HEK293 (cell line): ENCODE measurements around the gene ZGLP1.
"Not testable (repeated sequence)": the region's sequence is repeated elsewhere in the genome, so short reads cannot be mapped to it uniquely, and the experiment has no call there.

ENCODE experiments used
- CTCF ChIA-PET: fragments of 350-600 bp; formaldehyde crosslinking; extraction: SDS; loops from one replicate; lab custom pipeline; 2021; ENCODE audit warnings: antibody characterized with exemption; lab: Yijun Ruan, JAX
- POLR2A ChIA-PET: fragments of 300-600 bp; formaldehyde crosslinking; extraction: SDS; loops from one replicate; lab custom pipeline; 2020; ENCODE audit warnings: antibody characterized with exemption, inconsistent platforms; lab: Yijun Ruan, JAX
- H3K27ac ChIP-seq: fragments of 200-500 bp; sonication (Bioruptor generic); 2 replicates; pipeline ENCODE4 v1.5.1; 2014; ENCODE audit warnings: low read depth, low read length, control low read depth, inconsistent platforms; ENCODE audit errors: extremely low read depth
- H3K36me3 ChIP-seq, 2 experiments: fragments of 200-500 bp in 1 of 2; sonication (Bioruptor generic) in 1 of 2; 1 replicate in 1 of 2; 2 replicates in 1 of 2; pipeline ENCODE4 v1.5.1; 2014 to 2017; ENCODE audit warnings: inconsistent platforms in 2 of 2, low read length in 2 of 2; ENCODE audit not compliant: control insufficient read depth in 2 of 2, insufficient read depth in 1 of 2
- H3K4me1 ChIP-seq: fragments of 200-500 bp; sonication (Bioruptor generic); 2 replicates; pipeline ENCODE4 v1.5.1; 2014; ENCODE audit warnings: mild to moderate bottlenecking, low read length, inconsistent platforms; ENCODE audit not compliant: control insufficient read depth, insufficient read depth
- H3K4me3 ChIP-seq: 2 replicates; pipeline ENCODE4 v1.5.1; 2011; ENCODE audit warnings: low read depth, mild to moderate bottlenecking, control low read depth, low read length, moderate library complexity
- H3K9me3 ChIP-seq: fragments of 200-500 bp; sonication (Bioruptor generic); 2 replicates; pipeline ENCODE4 v1.5.1; 2014; ENCODE audit warnings: low read depth, low read length, inconsistent platforms; ENCODE audit not compliant: control insufficient read depth, insufficient read depth
- BCL11B ChIP-seq: fragments of 450-650 bp; formaldehyde crosslinking; IDR thresholded peaks from 2 replicates; pipeline ENCODE4 v1.5.1; 2016; ENCODE audit warnings: low read depth, missing biosample characterization, missing genetic modification characterization
- GLI2 ChIP-seq: fragments of 450-650 bp; formaldehyde crosslinking; IDR thresholded peaks from 2 replicates; pipeline ENCODE4; 2017; ENCODE audit warnings: missing biosample characterization, missing genetic modification characterization, low read depth, borderline replicate concordance
- GLIS1 ChIP-seq: fragments of 450-650 bp; formaldehyde crosslinking; IDR thresholded peaks from 2 replicates; pipeline ENCODE4 v1.5.1; 2016; ENCODE audit warnings: missing biosample characterization, missing genetic modification characterization
- KLF16 ChIP-seq: fragments of 450-650 bp; formaldehyde crosslinking; IDR thresholded peaks from 2 replicates; pipeline ENCODE4 v1.5.1; 2017; ENCODE audit warnings: missing biosample characterization, missing genetic modification characterization
- KLF8 ChIP-seq: fragments of 450-650 bp; formaldehyde crosslinking; IDR thresholded peaks from 2 replicates; pipeline ENCODE4 v1.5.1; 2016; ENCODE audit warnings: missing biosample characterization, missing genetic modification characterization
- PRDM1 ChIP-seq: fragments of 450-650 bp; formaldehyde crosslinking; IDR thresholded peaks from 2 replicates; pipeline ENCODE4; 2016; ENCODE audit warnings: missing biosample characterization, missing genetic modification characterization
- SP7 ChIP-seq: fragments of 450-650 bp; formaldehyde crosslinking; IDR thresholded peaks from 2 replicates; pipeline ENCODE4 v1.5.1; 2016; ENCODE audit warnings: missing biosample characterization, missing genetic modification characterization
- WT1 ChIP-seq: fragments of 450-650 bp; formaldehyde crosslinking; IDR thresholded peaks from 2 replicates; pipeline ENCODE4 v1.5.1; 2016; ENCODE audit warnings: missing biosample characterization, missing genetic modification characterization
- ZBTB48 ChIP-seq: fragments of 450-650 bp; formaldehyde crosslinking; IDR thresholded peaks from 2 replicates; pipeline ENCODE4 v1.5.1; 2016; ENCODE audit warnings: missing biosample characterization, missing genetic modification characterization
- ZFHX2 ChIP-seq: fragments of 450-650 bp; formaldehyde crosslinking; conservative IDR thresholded peaks from 2 replicates; pipeline ENCODE4 v1.5.1; 2016; ENCODE audit warnings: missing biosample characterization, missing genetic modification characterization
- ZNF19 ChIP-seq: fragments of 450-650 bp; formaldehyde crosslinking; IDR thresholded peaks from 2 replicates; pipeline ENCODE4; 2016; ENCODE audit warnings: missing biosample characterization, missing genetic modification characterization, low read depth
- ZNF223 ChIP-seq: fragments of 450-650 bp; formaldehyde crosslinking; IDR thresholded peaks from 2 replicates; pipeline ENCODE4 v1.5.1; 2016; ENCODE audit warnings: missing biosample characterization, missing genetic modification characterization
- ZNF266 ChIP-seq: fragments of 450-650 bp; formaldehyde crosslinking; IDR thresholded peaks from 2 replicates; pipeline ENCODE4 v1.5.1; 2016; ENCODE audit warnings: missing biosample characterization, missing genetic modification characterization, low read depth
- ZNF423 ChIP-seq: fragments of 450-650 bp; formaldehyde crosslinking; IDR thresholded peaks from 2 replicates; pipeline ENCODE4 v1.5.1; 2016; ENCODE audit warnings: missing biosample characterization, missing genetic modification characterization
- ZNF510 ChIP-seq: fragments of 450-650 bp; formaldehyde crosslinking; IDR thresholded peaks from 2 replicates; pipeline ENCODE4 v1.5.1; 2018; ENCODE audit warnings: mild to moderate bottlenecking, missing genetic modification characterization, missing biosample characterization; ENCODE audit not compliant: insufficient replicate concordance
- ZNF629 ChIP-seq: fragments of 450-650 bp; formaldehyde crosslinking; IDR thresholded peaks from 2 replicates; pipeline ENCODE4 v1.5.1; 2017; ENCODE audit warnings: missing biosample characterization, missing genetic modification characterization
- ZNF692 ChIP-seq: fragments of 450-650 bp; formaldehyde crosslinking; IDR thresholded peaks from 2 replicates; pipeline ENCODE4 v1.5.1; 2016; ENCODE audit warnings: missing biosample characterization, missing genetic modification characterization
- ZNF837 ChIP-seq: fragments of 450-650 bp; formaldehyde crosslinking; IDR thresholded peaks from 2 replicates; pipeline ENCODE4 v1.5.1; 2016; ENCODE audit warnings: missing biosample characterization, missing genetic modification characterization
- TF ChIP-seq, protein P1 (sequence below): fragments of 450-650 bp; formaldehyde crosslinking; IDR thresholded peaks from 2 replicates; pipeline ENCODE4 v1.5.1; 2016; ENCODE audit warnings: missing biosample characterization, missing genetic modification characterization, borderline replicate concordance
- TF ChIP-seq, protein P2 (sequence below): fragments of 450-650 bp; formaldehyde crosslinking; IDR thresholded peaks from 2 replicates; pipeline ENCODE4 v1.5.1; 2016; ENCODE audit warnings: missing biosample characterization, missing genetic modification characterization
- TF ChIP-seq, protein P3 (sequence below): fragments of 450-650 bp; formaldehyde crosslinking; IDR thresholded peaks from 2 replicates; pipeline ENCODE4 v1.5.1; 2016; ENCODE audit warnings: missing biosample characterization, missing genetic modification characterization

ZGLP1 gene

GRCh38 chr19:10336725-10337124 lies 27.1 kb upstream of the ZGLP1 start:
- H3K9me3 ChIP-seq, H3K4me3 ChIP-seq, CTCF ChIA-PET, H3K4me1 ChIP-seq, H3K36me3 ChIP-seq, H3K27ac ChIP-seq: not testable (repeated sequence)
- POLR2A ChIA-PET: interaction anchor here (0.6 to 1.1 kb wide), 2 partner anchors 13 to 283 kb away, joined by 3 to 8 read pairs; no protein-coding TSS in a partner anchor
- TF ChIP-seq ZFHX2 (tag by site-specific recombination): peak; percentile 26; the same call in 1 of the 2 replicates
- peak; percentile 56; the same call in 1 of the 2 replicates for TF ChIP-seq SP7 (tag by site-specific recombination)
- TF ChIP-seq GLIS1 (tag by site-specific recombination): 0 out of 2 replicates have a peak, but pooled peaks have one; percentile 28

DNA sequence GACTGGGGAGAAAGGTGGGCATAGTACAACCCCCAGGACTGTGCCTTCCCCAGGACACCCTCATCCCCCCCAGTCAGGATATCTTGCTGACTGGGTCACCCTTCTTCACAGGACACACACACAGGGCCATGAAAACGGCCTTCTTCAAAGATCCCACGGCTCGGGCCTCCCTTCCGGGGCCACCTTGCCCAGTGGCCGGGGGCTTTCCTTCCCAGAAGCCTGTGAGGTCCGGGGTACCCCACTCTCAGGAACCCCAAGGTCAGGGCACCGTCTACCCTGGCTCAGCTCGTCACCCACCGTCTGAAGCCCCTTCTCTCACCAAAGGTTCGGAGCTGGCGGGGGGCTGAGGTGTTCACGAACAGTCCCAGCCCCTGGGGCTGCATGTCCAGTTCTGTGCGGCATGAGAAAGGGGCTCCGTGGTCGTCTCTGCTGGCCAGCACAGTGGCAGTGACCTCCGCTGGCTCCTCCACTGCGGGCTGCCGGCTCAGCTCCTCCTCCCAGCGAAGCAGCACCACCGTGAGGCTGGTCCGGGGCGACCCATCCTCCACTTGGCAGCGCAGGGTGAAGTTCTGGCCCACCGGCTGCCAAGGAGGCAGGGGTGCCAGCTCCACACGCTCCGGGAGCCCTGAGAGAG lies 25.9 kb upstream of the ZGLP1 start:
- H3K36me3 ChIP-seq: peaks cover 0 to 15% of the 10 kb centered on the region in 2 experiments; a peak in 1 of 3 replicates
- H3K4me3 ChIP-seq: no peak overlapping the region
- no peaks in the 10 kb centered on the region for H3K4me1 ChIP-seq
- TF ChIP-seq ZNF223 (peak; percentile 92), ZNF837 (tag by site-specific recombination) (no peak), PRDM1 (tag by site-specific recombination) (no peak), ZNF19 (tag by site-specific recombination) (no peak), ZBTB48 (tag by site-specific recombination) (0 out of 2 replicates have a peak, but pooled peaks have one; percentile 6), BCL11B (tag by site-specific recombination) (no peak), KLF8 (tag by site-specific recombination) (no peak)
- TF ChIP-seq, protein P1, sequence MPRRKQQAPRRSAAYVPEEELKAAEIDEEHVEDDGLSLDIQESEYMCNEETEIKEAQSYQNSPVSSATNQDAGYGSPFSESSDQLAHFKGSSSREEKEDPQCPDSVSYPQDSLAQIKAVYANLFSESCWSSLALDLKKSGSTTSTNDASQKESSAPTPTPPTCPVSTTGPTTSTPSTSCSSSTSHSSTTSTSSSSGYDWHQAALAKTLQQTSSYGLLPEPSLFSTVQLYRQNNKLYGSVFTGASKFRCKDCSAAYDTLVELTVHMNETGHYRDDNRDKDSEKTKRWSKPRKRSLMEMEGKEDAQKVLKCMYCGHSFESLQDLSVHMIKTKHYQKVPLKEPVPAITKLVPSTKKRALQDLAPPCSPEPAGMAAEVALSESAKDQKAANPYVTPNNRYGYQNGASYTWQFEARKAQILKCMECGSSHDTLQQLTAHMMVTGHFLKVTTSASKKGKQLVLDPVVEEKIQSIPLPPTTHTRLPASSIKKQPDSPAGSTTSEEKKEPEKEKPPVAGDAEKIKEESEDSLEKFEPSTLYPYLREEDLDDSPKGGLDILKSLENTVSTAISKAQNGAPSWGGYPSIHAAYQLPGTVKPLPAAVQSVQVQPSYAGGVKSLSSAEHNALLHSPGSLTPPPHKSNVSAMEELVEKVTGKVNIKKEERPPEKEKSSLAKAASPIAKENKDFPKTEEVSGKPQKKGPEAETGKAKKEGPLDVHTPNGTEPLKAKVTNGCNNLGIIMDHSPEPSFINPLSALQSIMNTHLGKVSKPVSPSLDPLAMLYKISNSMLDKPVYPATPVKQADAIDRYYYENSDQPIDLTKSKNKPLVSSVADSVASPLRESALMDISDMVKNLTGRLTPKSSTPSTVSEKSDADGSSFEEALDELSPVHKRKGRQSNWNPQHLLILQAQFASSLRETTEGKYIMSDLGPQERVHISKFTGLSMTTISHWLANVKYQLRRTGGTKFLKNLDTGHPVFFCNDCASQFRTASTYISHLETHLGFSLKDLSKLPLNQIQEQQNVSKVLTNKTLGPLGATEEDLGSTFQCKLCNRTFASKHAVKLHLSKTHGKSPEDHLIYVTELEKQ: no peak
- TF ChIP-seq, protein P2, sequence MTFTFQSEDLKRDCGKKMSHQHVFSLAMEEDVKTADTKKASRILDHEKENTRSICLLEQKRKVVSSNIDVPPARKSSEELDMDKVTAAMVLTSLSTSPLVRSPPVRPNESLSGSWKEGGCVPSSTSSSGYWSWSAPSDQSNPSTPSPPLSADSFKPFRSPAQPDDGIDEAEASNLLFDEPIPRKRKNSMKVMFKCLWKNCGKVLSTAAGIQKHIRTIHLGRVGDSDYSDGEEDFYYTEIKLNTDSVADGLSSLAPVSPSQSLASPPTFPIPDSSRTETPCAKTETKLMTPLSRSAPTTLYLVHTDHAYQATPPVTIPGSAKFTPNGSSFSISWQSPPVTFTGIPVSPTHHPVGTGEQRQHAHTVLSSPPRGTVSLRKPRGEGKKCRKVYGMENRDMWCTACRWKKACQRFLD (tag by site-specific recombination): no peak
- no peaks in the 10 kb centered on the region for H3K9me3 ChIP-seq
- ChIA-PET CTCF (interaction anchor here (0.6 to 2.8 kb wide), 4 partner anchors 10 to 165 kb away, joined by 3 to 12 read pairs (median 4); no protein-coding TSS in a partner anchor), POLR2A (interaction anchor here (1.1 to 2.9 kb wide), 5 partner anchors 8 to 76 kb away, joined by 3 to 32 read pairs (median 13); partner anchors contain the start of gene TYK2)
- no peak overlapping the region for H3K27ac ChIP-seq

- H3K4me1 ChIP-seq: no peaks in the 10 kb centered on the region
- peak overlapping the region; percentile 92 for H3K4me3 ChIP-seq
- peaks cover 3 to 22% of the 10 kb centered on the region in 2 experiments; a peak in 2 of 3 replicates for H3K36me3 ChIP-seq
- no peaks in the 10 kb centered on the region for H3K9me3 ChIP-seq
- no peak overlapping the region for H3K27ac ChIP-seq
- ChIA-PET POLR2A (interaction anchor here (0.6 to 2.9 kb wide), 12 partner anchors 9 to 781 kb away, joined by 3 to 32 read pairs (median 6); partner anchors contain the start of genes FDX2, ICAM5 and TYK2), CTCF (interaction anchor here (0.6 to 2.8 kb wide), 9 partner anchors 11 to 409 kb away, joined by 3 to 19 read pairs (median 5); no protein-coding TSS in a partner anchor)
- no peak for TF ChIP-seq GLI2 (tag by site-specific recombination)
- no peak for TF ChIP-seq ZNF510 (tag by site-specific recombination)
- TF ChIP-seq ZNF692 (tag by site-specific recombination): peak; percentile 53; the same call in 1 of the 2 replicates
- peak; percentile 92 for TF ChIP-seq KLF16 (tag by site-specific recombination)
- no peak for TF ChIP-seq ZNF423 (tag by site-specific recombination)
- TF ChIP-seq, protein P3, sequence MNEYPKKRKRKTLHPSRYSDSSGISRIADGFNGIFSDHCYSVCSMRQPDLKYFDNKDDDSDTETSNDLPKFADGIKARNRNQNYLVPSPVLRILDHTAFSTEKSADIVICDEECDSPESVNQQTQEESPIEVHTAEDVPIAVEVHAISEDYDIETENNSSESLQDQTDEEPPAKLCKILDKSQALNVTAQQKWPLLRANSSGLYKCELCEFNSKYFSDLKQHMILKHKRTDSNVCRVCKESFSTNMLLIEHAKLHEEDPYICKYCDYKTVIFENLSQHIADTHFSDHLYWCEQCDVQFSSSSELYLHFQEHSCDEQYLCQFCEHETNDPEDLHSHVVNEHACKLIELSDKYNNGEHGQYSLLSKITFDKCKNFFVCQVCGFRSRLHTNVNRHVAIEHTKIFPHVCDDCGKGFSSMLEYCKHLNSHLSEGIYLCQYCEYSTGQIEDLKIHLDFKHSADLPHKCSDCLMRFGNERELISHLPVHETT (tag by site-specific recombination): no peak
- no peak for TF ChIP-seq ZNF266 (tag by site-specific recombination)
- TF ChIP-seq KLF8 (tag by site-specific recombination): peak; percentile 71
- TF ChIP-seq WT1 (tag by site-specific recombination): no peak
- 0 out of 2 replicates have a peak, but pooled peaks have one; percentile 11 for TF ChIP-seq ZNF629 (tag by site-specific recombination)
Measured at GRCh38 chr19:10334588-10335351, 25.2 kb upstream of the ZGLP1 start.
